H1 (cell line): Measurements from ENCODE around the gene NEK11. TPM values are rescaled to one million over a fixed set of nuclear protein-coding genes. Genes with fewer than 3 reads are reported as not detected.

Source experiments
- ATF3 ChIP-seq: IDR thresholded peaks from 2 replicates; pipeline ENCODE4 v1.6.1; 2011; ENCODE audit warnings: low read depth, mild to moderate bottlenecking, low read length; ENCODE audit not compliant: insufficient read depth
- CEBPB ChIP-seq: IDR thresholded peaks from 2 replicates; pipeline ENCODE4 v1.6.1; 2012; ENCODE audit warnings: low read depth, low read length
- CHD7 ChIP-seq: fragments of 300-600 bp; sonication (generic); IDR thresholded peaks from 2 replicates; pipeline ENCODE4 v1.7.1; 2012; ENCODE audit warnings: low read length, moderate library complexity, mild to moderate bottlenecking, inconsistent platforms; ENCODE audit not compliant: insufficient replicate concordance
- JUN ChIP-seq: IDR thresholded peaks from 2 replicates; pipeline ENCODE4 v1.6.1; 2011; ENCODE audit warnings: low read depth, mild to moderate bottlenecking, improper control_type of control experiment, low read length
- SRF ChIP-seq: IDR thresholded peaks from 2 replicates; pipeline ENCODE4 v1.6.1; 2011; ENCODE audit warnings: mild to moderate bottlenecking, low read depth, low read length, moderate library complexity
- polyA plus RNA-seq, 7 experiments: library from polyadenylated mRNA; depleted of rRNA in 3 of 7; stranded (reverse) in 5 of 7; unstranded in 2 of 7; fragments of >200 nt in 5 of 7; fragments of 200-250 nt in 2 of 7; gene quantifications; 1 replicate in 5 of 7; 2 replicates in 1 of 7; 4 replicates in 1 of 7; pipeline versions ENCODE4 v1.2.1 to v1.2.3, GENCODE V29; 2011 to 2013; ENCODE audit warnings: missing spikeins in 2 of 7, mixed read lengths in 2 of 7
- total RNA-seq: library from RNA; stranded (reverse); fragmentation: NEBNext Ultra II Directional; extraction: Animal tissue kit (Norgen Biotek cat#: 25700); gene quantifications from 2 replicates; pipeline ENCODE4 v1.2.1, GENCODE V29; 2021

Gene NEK11
- total and polyA plus RNA-seq, 2 of the 8 experiments (the other 6 are each of a cell fraction or from before 2014, with no cell fraction given) = 0.60 TPM; not detected in 1

GRCh38 chr3:131370935-131371687 lies 344.4 kb downstream of the NEK11 start (continued):
- TF ChIP-seq CHD7 = no peak
- TF ChIP-seq JUN = no peak
- no peak for TF ChIP-seq SRF
- no peak for TF ChIP-seq CEBPB
- no peak for TF ChIP-seq ATF3
